ENCODE results near the gene ZNF397.
A peak's percentile ranks its signal among the peaks of the same experiment; 100 is the strongest.

The ZNF397 gene

GRCh38 chr18:35256947-35257346 lies 16.1 kb downstream of the ZNF397 start:
- DNase-seq (ENCODE audit: low read depth in 2 of 2) = no peak
- TF ChIP-seq, protein P1, sequence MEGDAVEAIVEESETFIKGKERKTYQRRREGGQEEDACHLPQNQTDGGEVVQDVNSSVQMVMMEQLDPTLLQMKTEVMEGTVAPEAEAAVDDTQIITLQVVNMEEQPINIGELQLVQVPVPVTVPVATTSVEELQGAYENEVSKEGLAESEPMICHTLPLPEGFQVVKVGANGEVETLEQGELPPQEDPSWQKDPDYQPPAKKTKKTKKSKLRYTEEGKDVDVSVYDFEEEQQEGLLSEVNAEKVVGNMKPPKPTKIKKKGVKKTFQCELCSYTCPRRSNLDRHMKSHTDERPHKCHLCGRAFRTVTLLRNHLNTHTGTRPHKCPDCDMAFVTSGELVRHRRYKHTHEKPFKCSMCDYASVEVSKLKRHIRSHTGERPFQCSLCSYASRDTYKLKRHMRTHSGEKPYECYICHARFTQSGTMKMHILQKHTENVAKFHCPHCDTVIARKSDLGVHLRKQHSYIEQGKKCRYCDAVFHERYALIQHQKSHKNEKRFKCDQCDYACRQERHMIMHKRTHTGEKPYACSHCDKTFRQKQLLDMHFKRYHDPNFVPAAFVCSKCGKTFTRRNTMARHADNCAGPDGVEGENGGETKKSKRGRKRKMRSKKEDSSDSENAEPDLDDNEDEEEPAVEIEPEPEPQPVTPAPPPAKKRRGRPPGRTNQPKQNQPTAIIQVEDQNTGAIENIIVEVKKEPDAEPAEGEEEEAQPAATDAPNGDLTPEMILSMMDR (IDR thresholded peaks at IDR 0.05; ENCODE audit: low read depth, low read length) = no peak
- H3K4me3 ChIP-seq (replicated peaks in 1 of 2; ENCODE audit: low read depth in 2 of 2, low read length in 2 of 2) = no peak overlapping the region

DNA sequence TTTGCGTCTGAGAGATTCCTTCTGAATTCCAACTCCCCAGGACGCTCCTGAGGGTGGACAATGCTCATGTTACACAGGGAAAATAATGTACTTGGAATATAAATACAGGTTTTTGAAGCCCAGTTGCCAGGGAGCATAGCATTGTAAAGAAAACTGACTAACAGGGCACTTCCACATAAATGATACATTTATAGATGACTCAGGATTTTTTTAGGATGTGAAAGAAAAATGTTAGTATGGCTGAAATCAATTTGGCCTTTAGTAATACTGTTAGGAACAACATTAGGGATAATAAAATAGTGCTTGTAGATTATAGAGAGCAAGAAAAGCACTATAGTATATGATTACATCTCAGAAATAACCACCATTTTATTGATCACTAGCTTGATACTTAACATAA lies 23.6 kb downstream of the ZNF397 start:
- TF ChIP-seq, protein P1 (IDR thresholded peaks at IDR 0.05; ENCODE audit: low read depth, low read length) = no peak
- DNase-seq (ENCODE audit: low read depth in 2 of 2) = no peak
- H3K4me3 ChIP-seq (replicated peaks in 1 of 2; ENCODE audit: low read depth in 2 of 2, low read length in 2 of 2) = no peak overlapping the region

- peak overlapping the region; percentile 42 to 47 for H3K4me3 ChIP-seq (replicated peaks in 1 of 2; ENCODE audit: low read depth in 2 of 2, low read length in 2 of 2)
- TF ChIP-seq, protein P1 (IDR thresholded peaks at IDR 0.05; ENCODE audit: low read depth, low read length) = no peak
- DNase-seq (ENCODE audit: low read depth in 2 of 2) = peak; percentile 47 to 77
These were observed 26.4 kb downstream of the ZNF397 start for GRCh38 chr18:35267161-35267651.

DNA sequence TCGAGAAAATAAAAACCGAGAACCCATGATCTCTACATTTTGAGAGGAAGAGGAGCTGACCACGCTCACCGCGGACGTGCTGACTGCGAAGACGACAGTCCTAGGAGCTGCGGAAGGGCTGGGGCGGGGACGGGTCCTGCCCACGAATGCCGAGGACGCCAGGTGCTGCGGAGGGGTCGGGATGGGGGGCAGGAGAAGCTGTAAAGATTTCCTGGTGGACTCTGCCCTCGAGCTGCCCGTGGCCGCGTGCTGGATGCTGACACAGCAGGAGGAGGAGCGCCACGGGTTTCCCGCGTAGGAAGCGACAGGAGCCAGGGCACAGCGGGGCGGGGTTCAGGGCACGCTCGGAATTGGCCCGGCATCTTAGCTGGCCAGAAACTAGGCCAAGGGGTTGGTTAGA lies 27.0 kb downstream of the ZNF397 start:
- peak overlapping the region; percentile 42 to 47 for H3K4me3 ChIP-seq (replicated peaks in 1 of 2; ENCODE audit: low read depth in 2 of 2, low read length in 2 of 2)
- TF ChIP-seq, protein P1 (IDR thresholded peaks at IDR 0.05; ENCODE audit: low read depth, low read length) = no peak
- no peak for DNase-seq (ENCODE audit: low read depth in 2 of 2)

DNA sequence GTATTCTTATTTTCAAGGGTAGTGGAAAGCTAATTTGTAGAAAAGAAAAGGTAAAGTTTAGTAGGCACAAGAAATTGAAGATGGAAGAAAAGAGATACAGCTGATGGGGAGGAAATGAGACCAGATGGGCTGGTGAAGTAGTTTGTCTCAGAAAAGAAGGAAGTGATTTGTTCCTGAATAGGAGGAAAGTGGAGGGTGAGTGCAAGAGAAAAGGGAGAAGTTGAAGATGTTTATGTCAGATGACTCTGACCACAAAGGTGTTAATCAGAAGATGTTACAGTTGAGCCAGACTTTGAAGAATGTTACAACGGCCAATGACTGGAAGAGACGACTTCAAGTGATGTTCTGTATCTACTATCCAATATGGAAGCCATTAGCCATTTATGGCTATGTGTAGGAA lies 28.0 kb downstream of the ZNF397 start:
- no peak overlapping the region for H3K4me3 ChIP-seq (replicated peaks in 1 of 2; ENCODE audit: low read depth in 2 of 2, low read length in 2 of 2)
- TF ChIP-seq, protein P1 (IDR thresholded peaks at IDR 0.05; ENCODE audit: low read depth, low read length) = no peak
- no peak for DNase-seq (ENCODE audit: low read depth in 2 of 2)

- H3K4me3 ChIP-seq (replicated peaks in 1 of 2; ENCODE audit: low read depth in 2 of 2, low read length in 2 of 2) = no peak overlapping the region
- DNase-seq (ENCODE audit: low read depth in 2 of 2) = no peak
- TF ChIP-seq, protein P1 (IDR thresholded peaks at IDR 0.05; ENCODE audit: low read depth, low read length) = no peak
These were observed 30.8 kb downstream of the ZNF397 start for GRCh38 chr18:35271656-35272055.

DNA sequence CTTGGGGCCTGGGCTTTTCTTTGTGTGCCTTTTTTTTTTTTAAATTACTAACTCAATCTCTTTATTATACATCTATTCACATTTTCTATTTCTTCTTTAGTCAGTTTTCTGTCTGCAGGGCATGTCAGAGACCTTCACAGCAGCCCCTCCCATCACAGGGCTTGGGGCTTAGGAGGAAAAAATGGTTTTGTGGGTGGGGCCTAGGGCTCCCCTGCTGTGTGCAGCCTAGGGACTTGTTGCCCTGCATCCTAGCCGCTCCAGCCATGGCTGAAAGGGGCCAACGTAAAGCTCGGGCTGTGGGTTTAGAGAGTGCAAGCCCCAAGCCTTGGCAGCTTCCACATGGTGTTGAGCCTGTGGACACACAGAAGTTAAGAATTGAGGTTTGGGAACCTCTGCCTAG lies 35.4 kb downstream of the ZNF397 start:
- no peak overlapping the region for H3K4me3 ChIP-seq (replicated peaks in 1 of 2; ENCODE audit: low read depth in 2 of 2, low read length in 2 of 2)
- no peak for DNase-seq (ENCODE audit: low read depth in 2 of 2)
- TF ChIP-seq, protein P1 (IDR thresholded peaks at IDR 0.05; ENCODE audit: low read depth, low read length) = no peak

Data from cardiac fibroblast (primary cell).